GM12878 (cell line): ENCODE measurements around the gene HOXA10. TPM values are rescaled to one million over a fixed set of nuclear protein-coding genes. Genes with fewer than 3 reads are reported as not detected.

Source experiments
- ATAC-seq: fragments of 200-7000 bp; cut with Tn5 transposase; 3 replicates; pipeline ENCODE4 v1.9.1; 2020; ENCODE audit warnings: mild to moderate bottlenecking, moderate library complexity
- BruUV-seq: library from RNA; stranded (reverse); fragments of 400-500 nt; replicated peaks from 2 replicates; lab custom pipeline; 2021; lab: Mats Ljungman, UMichigan
- CTCF ChIA-PET: fragments of 300-600 bp; sonication (Branson Sonifier 250); formaldehyde crosslinking; extraction: SDS; loops from one replicate; lab custom pipeline; 2021; ENCODE audit warnings: inconsistent platforms; lab: Yijun Ruan, JAX
- POLR2A ChIA-PET: fragments of 350-600 bp; formaldehyde crosslinking; extraction: SDS; loops from one replicate; lab custom pipeline; 2021; ENCODE audit warnings: inconsistent platforms; lab: Charles Lee
- RAD21 ChIA-PET: fragments of 300-600 bp; sonication (Branson Sonifier 250); formaldehyde crosslinking; loops from one replicate; lab custom pipeline; 2023; ENCODE audit warnings: antibody characterized with exemption; ENCODE audit not compliant: unreplicated experiment; lab: Charles Lee
- SMC1A ChIA-PET: fragments of 300-600 bp; sonication (Branson Sonifier 250); formaldehyde crosslinking; loops from one replicate; lab custom pipeline; 2023; ENCODE audit not compliant: unreplicated experiment, uncharacterized antibody; lab: Charles Lee
- DNase-seq: peaks from one replicate; pipeline ENCODE4 v3.0.0-alpha.2; 2011; ENCODE audit warnings: low read depth, low spot score
- FAIRE-seq: peaks from 3 replicates; lab custom pipeline; 2011; peaks lifted over from hg19 to GRCh38; lab: Jason Lieb, UNC
- H2AFZ ChIP-seq: 2 replicates; pipeline ENCODE4 v1.6.0; 2011; ENCODE audit warnings: low read depth, low read length, control low read depth; ENCODE audit not compliant: control insufficient read depth
- H3K27ac ChIP-seq: 2 replicates; pipeline ENCODE4 v1.5.1; 2011; ENCODE audit warnings: control low read depth; ENCODE audit not compliant: control insufficient read depth, insufficient read depth
- H3K27me3 ChIP-seq, 2 experiments: replicated peaks in 1 of 2; 2 replicates each; pipeline versions ENCODE4 v1.6.0 to v1.6.1; 2011; ENCODE audit warnings: low read length in 1 of 2; ENCODE audit not compliant: control insufficient read depth in 2 of 2, insufficient read depth in 2 of 2
- H3K36me3 ChIP-seq, 2 experiments: 2 replicates each; pipeline ENCODE4 v1.5.1; 2011; ENCODE audit warnings: low read length in 1 of 2; ENCODE audit not compliant: control insufficient read depth in 2 of 2, insufficient read depth in 2 of 2
- H3K4me1 ChIP-seq: 2 replicates; pipeline ENCODE4 v1.6.1; 2011; ENCODE audit warnings: mild to moderate bottlenecking, low read length, moderate library complexity, mixed read lengths; ENCODE audit not compliant: control insufficient read depth, insufficient read depth
- H3K4me2 ChIP-seq: 2 replicates; pipeline ENCODE4 v1.6.0; 2011; ENCODE audit warnings: control low read depth; ENCODE audit not compliant: control insufficient read depth, insufficient read depth
- H3K4me3 ChIP-seq: fragments of 200-600 bp; sonication (generic); 2 replicates; pipeline ENCODE4 v1.5.1; 2016
- H3K79me2 ChIP-seq: 2 replicates; pipeline ENCODE4 v1.6.0; 2011; ENCODE audit warnings: low read length; ENCODE audit not compliant: control insufficient read depth, insufficient read depth
- H3K9ac ChIP-seq: 2 replicates; pipeline ENCODE4 v1.8.0; 2011; ENCODE audit warnings: low read length, control low read depth, mixed read lengths; ENCODE audit not compliant: control insufficient read depth, insufficient read depth
- H3K9me3 ChIP-seq: replicated peaks from 3 replicates; pipeline ENCODE4 v1.5.1; 2011; ENCODE audit warnings: mild to moderate bottlenecking, low read length; ENCODE audit not compliant: control insufficient read depth, insufficient read depth
- H4K20me1 ChIP-seq: 2 replicates; pipeline ENCODE4 v1.6.0; 2011; ENCODE audit not compliant: control insufficient read depth, insufficient read depth
- DPF2 ChIP-seq: fragments of 450-650 bp; IDR thresholded peaks from 2 replicates; pipeline ENCODE4 v1.6.1; 2017; ENCODE audit warnings: mild to moderate bottlenecking
- E2F8 ChIP-seq: fragments of 450-650 bp; IDR thresholded peaks from 2 replicates; pipeline ENCODE4 v1.6.1; 2018; ENCODE audit warnings: mild to moderate bottlenecking, low read depth, moderate library complexity; ENCODE audit not compliant: partially characterized antibody
- FOXK2 ChIP-seq: fragments of 450-650 bp; IDR thresholded peaks from 2 replicates; pipeline ENCODE4 v1.6.1; 2017; ENCODE audit warnings: mild to moderate bottlenecking, moderate library complexity
- HDAC2 ChIP-seq: fragments of 200-600 bp; sonication (generic); IDR thresholded peaks from 2 replicates; pipeline ENCODE4 v1.6.1; 2017
- IKZF1 ChIP-seq: fragments of 450-650 bp; conservative IDR thresholded peaks from 2 replicates; pipeline ENCODE4 v1.6.1; 2017; ENCODE audit warnings: antibody characterized with exemption, mild to moderate bottlenecking
- LARP7 ChIP-seq: fragments of 450-650 bp; IDR thresholded peaks from 2 replicates; pipeline ENCODE4 v1.6.1; 2017; ENCODE audit warnings: mild to moderate bottlenecking
- MYC ChIP-seq: IDR thresholded peaks from 2 replicates; pipeline ENCODE4 v1.6.1; 2011; ENCODE audit warnings: mild to moderate bottlenecking, low read length, moderate library complexity, inconsistent platforms; ENCODE audit not compliant: insufficient read depth, insufficient replicate concordance, insufficient read length, severe bottlenecking
- NFIC ChIP-seq: IDR thresholded peaks from 2 replicates; pipeline ENCODE4 v1.6.1; 2012; ENCODE audit warnings: low read depth, mild to moderate bottlenecking, inconsistent platforms, low read length, moderate library complexity
- NFXL1 ChIP-seq: fragments of 450-650 bp; IDR thresholded peaks from 2 replicates; pipeline ENCODE4 v1.6.1; 2017; ENCODE audit warnings: antibody characterized with exemption, mild to moderate bottlenecking, borderline replicate concordance
- RBBP5 ChIP-seq: fragments of 200-600 bp; sonication (generic); conservative IDR thresholded peaks from 2 replicates; pipeline ENCODE4 v1.6.1; 2016
- REST ChIP-seq: IDR thresholded peaks from 2 replicates; pipeline ENCODE4 v1.6.1; 2012; ENCODE audit warnings: mild to moderate bottlenecking, low read depth, low read length
- SPI1 ChIP-seq: IDR thresholded peaks from 2 replicates; pipeline ENCODE4 v1.6.1; 2011; ENCODE audit warnings: low read depth, mild to moderate bottlenecking, low read length, moderate library complexity, borderline replicate concordance; ENCODE audit not compliant: insufficient read depth
- SREBF1 ChIP-seq: IDR thresholded peaks from 2 replicates; pipeline ENCODE4 v1.6.1; 2012; ENCODE audit warnings: mild to moderate bottlenecking, low read length
- TBL1XR1 ChIP-seq: IDR thresholded peaks from 2 replicates; pipeline ENCODE4 v1.6.1; 2012; ENCODE audit warnings: low read depth, low read length, improper control_type of control experiment
- WRNIP1 ChIP-seq: IDR thresholded peaks from 2 replicates; pipeline ENCODE4 v1.6.1; 2011; ENCODE audit warnings: low read depth, low read length, improper control_type of control experiment, borderline replicate concordance
- ZNF274 ChIP-seq: IDR thresholded peaks from one replicate; pipeline ENCODE4 v1.8.0; 2011; ENCODE audit not compliant: insufficient read length, insufficient read depth
- ZZZ3 ChIP-seq: IDR thresholded peaks from 2 replicates; pipeline ENCODE4 v1.6.1; 2011; ENCODE audit warnings: low read depth; ENCODE audit not compliant: control insufficient read depth, insufficient read length
- WGBS: methylation state at CpG from one replicate; pipeline ENCODE4 v1.1.6; 2016; ENCODE audit warnings: low lambda C conversion rate; ENCODE audit not compliant: insufficient replicate concordance, insufficient coverage; ENCODE audit errors: missing lambda C conversion rate; 5-methylcytosine and 5-hydroxymethylcytosine counted together
- in situ Hi-C: fragments of 300-500 bp; cut with MboI; formaldehyde crosslinking; loops from 9 replicates; pipeline ENCODE4 v1.14.3; 2018; ENCODE audit warnings: mixed read lengths
- intact Hi-C: fragments of 100-400 bp; cut with micrococcal nuclease; formaldehyde crosslinking; loops from one replicate; pipeline ENCODE4 v1.14.2; 2022; ENCODE audit not compliant: unreplicated experiment
- polyA plus RNA-seq, 11 experiments: library from polyadenylated mRNA; depleted of rRNA in 4 of 11; unstranded in 6 of 11; stranded (reverse) in 5 of 11; fragments of >200 nt; fragmentation: Nextera tagmentation in 4 of 11; fragmentation: Illumina TruSeq in 1 of 11; extraction: Ambion mirVana in 4 of 11; extraction: Trizol in 1 of 11; gene quantifications; 1 replicate in 1 of 11; 2 replicates in 10 of 11; pipeline versions ENCODE4 v1.2.1 to v1.2.3, GENCODE V29; 2011 to 2016; ENCODE audit warnings: inconsistent platforms in 2 of 11, missing spikeins in 2 of 11, low read depth in 1 of 11
- total RNA-seq, 4 experiments: library from RNA; depleted of rRNA in 3 of 4; stranded (reverse); fragments of >200 nt in 3 of 4; fragmentation: Illumina TruSeq in 1 of 4; extraction: Trizol in 1 of 4; gene quantifications; 2 replicates each; pipeline versions ENCODE4 v1.2.1 to v1.2.3, GENCODE V29; 2013 to 2021

The HOXA10 gene
- total and polyA plus RNA-seq, 10 of the 15 experiments (the other 5 are each of a cell fraction or from before 2014, with no cell fraction given) = not detected

- ChIA-PET SMC1A (no interaction called here), CTCF (interaction anchor here (0.6 to 1.8 kb wide), 2 partner anchors 8 to 83 kb away, joined by 3 to 8 read pairs; no protein-coding TSS in a partner anchor), POLR2A (interaction anchor here (0.6 kb wide), 1 partner anchor 893 kb away, joined by 4 read pairs; no protein-coding TSS in a partner anchor), RAD21 (interaction anchor here (0.6 kb wide), 1 partner anchor 818 kb away, joined by 3 read pairs; no protein-coding TSS in a partner anchor)
- H3K4me3 ChIP-seq = no peak overlapping the region
- ATAC-seq (no peak), DNase-seq (no peak), FAIRE-seq (no peak)
- H3K27me3 ChIP-seq = peaks cover 26 to 51% of the 10 kb centered on the region in 2 experiments
- H3K79me2 ChIP-seq = no peaks in the 10 kb centered on the region
- no peaks in the 10 kb centered on the region for H3K36me3 ChIP-seq
- BruUV-seq = no TSS peak
- no peak overlapping the region for H3K27ac ChIP-seq
- no peak overlapping the region for H2AFZ ChIP-seq
- intact Hi-C loops = no loop called here
- 44% methylated on average over 4 of the region's 4 CpGs for WGBS
- no peaks in the 10 kb centered on the region for H4K20me1 ChIP-seq
- H3K9ac ChIP-seq = no peak overlapping the region
- no peaks in the 10 kb centered on the region; the same call in 1 of the 2 replicates for H3K4me1 ChIP-seq
- H3K9me3 ChIP-seq = no peaks in the 10 kb centered on the region; the same call in 2 of the 3 replicates
- in situ Hi-C loops = loop anchor here (5.0 kb wide), 1 partner anchor 718 kb away; no protein-coding TSS in a partner anchor
- no peak overlapping the region for H3K4me2 ChIP-seq
- TF ChIP-seq ZZZ3 (no peak), MYC (no peak), REST (no peak), ZNF274 (no peak), WRNIP1 (no peak), LARP7 (no peak), TBL1XR1 (no peak), IKZF1 (no peak), NFIC (no peak), SREBF1 (no peak), FOXK2 (no peak), RBBP5 (no peak), E2F8 (no peak), DPF2 (no peak), HDAC2 (no peak), NFXL1 (no peak), SPI1 (no peak)
- TF ChIP-seq, all 136 proteins: peak for 0
Observed at GRCh38 chr7:27203964-27204594, 30.0 kb upstream of the HOXA10 start.
